HG03457 (cell line): ENCODE data around the gene SESN2.
A peak's percentile ranks its signal among the peaks of the same experiment; 100 is the strongest.

Experiments used
- ATAC-seq: cut with Tn5 transposase; IDR thresholded peaks from one replicate; pipeline ENCODE4 v1.9.1; 2021; ENCODE audit warnings: moderate number of reproducible peaks; ENCODE audit not compliant: unreplicated experiment

Gene SESN2

GRCh38 chr1:28259252-28259933 is at the start of gene SESN2:
SESN2 (plus strand) TSS chr1:28259518; CDS start chr1:28259848, 330 bp downstream.
- peak; percentile 86 for ATAC-seq

- no peak for ATAC-seq
Observed at GRCh38 chr1:28209700-28210099, 49.6 kb upstream of the SESN2 start.

DNA sequence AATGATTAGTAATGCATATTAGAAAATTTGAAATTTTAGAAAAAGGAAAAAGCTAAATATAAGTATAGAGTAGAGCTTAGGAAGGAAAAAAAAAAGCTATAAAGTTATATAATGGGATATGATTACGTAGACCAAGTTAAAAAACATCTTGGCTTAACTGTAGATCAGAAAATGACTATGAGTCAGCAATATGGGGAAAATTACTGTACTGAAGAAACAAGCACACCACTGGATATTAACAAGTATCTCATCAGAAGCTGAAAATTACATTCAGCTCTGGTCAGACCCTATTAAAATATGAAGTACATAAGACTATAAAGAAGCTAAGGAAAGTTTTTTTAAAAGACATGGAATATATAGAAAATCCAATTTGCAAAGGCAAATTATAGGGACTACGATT is 46.0 kb upstream of the SESN2 start:
- ATAC-seq: no peak

DNA sequence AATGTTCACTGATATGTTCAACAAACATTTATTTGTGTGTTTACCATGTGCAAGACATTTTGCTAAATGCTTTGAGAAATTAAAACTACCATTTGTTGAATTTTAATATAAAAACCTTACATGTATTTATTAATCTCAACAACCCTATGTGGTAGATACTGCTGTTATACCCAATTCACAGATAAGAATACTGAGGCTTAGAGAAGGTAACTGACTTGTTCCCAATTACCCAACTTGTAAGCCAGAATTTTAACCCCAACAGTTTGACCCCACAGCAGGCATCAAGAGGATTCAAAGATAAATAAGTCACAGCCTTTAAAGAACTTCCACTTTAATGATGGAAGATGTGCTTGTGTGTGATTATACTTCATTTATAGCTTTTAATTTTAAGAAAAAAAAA is 30.2 kb upstream of the SESN2 start:
- ATAC-seq: no peak

DNA sequence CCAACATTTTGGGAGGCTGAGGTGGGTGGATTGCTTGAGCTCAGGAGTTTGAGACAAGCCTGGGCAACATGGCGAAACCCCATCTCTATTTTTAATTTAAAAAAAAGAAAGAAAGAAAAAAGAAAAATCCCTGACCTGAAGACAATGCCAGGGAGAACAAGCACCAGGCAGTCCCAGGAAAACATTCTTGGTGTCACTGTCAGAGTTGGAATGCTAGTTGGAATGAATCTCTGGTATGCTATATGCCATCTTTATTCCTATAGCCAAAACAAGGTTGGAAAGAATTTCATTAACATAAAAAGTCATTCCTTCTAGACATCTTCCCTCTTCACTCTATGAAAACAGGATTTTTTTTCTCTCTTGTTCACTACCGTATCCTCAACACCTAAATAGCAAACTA is 29.3 kb upstream of the SESN2 start:
- ATAC-seq: no peak

DNA sequence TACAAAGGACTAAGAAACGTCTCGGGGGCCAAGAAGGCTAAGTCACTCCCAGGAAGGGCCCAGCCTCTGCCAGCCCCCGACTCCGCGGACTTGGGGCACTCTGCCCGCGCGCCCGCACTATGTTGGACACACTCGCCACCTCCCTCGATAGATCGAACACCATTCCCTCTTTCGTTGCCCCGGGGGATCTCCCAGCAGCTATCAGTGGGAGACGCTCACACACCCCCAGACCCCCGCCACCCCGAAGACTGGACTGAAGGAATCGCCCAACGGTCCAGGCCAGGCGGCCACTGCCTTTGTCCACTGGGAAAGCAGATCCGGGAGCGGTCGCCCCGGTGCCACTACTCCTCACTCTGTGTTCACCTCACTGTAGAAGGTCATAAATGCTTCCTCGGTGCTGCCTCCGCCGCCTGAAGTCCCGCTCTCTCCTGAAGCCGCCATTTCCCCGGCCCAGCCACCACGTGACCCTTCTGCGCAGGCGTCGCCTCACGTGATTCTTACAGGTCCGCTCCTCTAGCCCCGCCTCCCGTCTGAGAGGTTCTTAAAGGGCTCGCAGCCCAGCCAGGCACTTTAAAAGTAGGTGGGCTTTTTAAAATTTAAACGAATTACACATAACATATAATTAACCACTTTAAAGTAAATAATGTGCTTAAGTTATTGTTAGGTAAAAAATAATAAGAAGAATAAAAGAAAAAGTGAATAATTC is 26.6 kb upstream of the SESN2 start, which contains the start of gene DNAJC8:
DNAJC8 (minus strand) TSS at position 472 of the 706 bp plus-strand sequence; CDS start at position 441, 31 bp downstream.
- no peak for ATAC-seq

- no peak for ATAC-seq
Observed at GRCh38 chr1:28233264-28233606, 26.1 kb upstream of the SESN2 start.

GRCh38 chr1:28235755-28236655 is 23.3 kb upstream of the SESN2 start, which contains the start of gene ATP5IF1:
ATP5IF1 (plus strand) TSS chr1:28236124; CDS start chr1:28236184, 60 bp downstream.
- ATAC-seq: peak; percentile 70

- ATAC-seq: no peak
Observed at GRCh38 chr1:28236656-28237322, 22.5 kb upstream of the SESN2 start.

DNA sequence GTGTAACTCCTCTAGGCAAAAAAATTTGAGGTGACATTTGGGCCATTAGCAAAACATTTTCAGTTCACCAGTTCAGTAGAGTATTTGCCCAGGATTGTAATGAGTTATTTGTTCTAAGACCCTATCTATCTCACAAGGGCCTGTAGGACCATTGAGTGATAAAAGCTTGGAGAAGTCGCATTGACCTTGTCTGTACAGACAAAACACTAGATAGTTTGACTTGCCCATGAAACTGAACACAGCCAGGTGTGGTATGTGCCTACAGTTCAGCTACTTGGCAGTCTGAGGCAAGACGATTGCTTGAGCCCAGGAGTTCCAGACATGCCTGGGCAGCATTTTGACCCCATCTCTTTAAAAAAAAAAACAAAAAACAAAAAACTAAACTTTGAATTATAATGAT is 20.3 kb upstream of the SESN2 start:
- ATAC-seq: no peak

GRCh38 chr1:28240024-28240423 is 19.3 kb upstream of the SESN2 start:
- ATAC-seq: no peak

DNA sequence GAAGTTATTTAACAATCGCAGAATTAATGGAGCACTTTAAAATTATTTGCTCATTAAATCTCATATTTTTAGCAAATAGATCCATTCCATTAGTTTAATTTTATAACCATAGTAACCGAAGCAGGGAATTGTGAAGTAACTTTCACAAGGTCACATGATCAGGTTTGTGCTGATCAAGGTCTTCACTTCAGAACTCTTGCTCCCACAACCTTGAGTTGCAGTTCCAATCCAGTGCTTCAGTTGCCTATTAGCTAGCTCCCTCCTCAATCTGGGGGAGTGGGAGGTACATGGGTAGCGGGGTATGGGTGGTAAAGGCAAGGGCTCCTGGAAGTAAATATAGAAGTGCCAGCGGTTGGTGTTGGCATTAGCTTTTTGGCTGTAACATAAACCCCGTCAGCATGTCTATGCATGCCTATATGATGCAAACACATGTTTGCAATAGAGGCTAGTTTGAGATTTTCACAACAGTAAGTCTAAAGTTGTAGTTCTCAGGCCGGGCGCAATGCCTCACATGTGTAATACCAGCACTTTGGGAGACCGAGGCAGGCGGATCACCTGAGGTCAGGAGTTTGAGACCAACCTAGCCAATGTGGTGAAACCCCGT is 17.6 kb upstream of the SESN2 start:
- ATAC-seq: no peak

GRCh38 chr1:28243685-28244311 is 15.5 kb upstream of the SESN2 start:
- no peak for ATAC-seq

DNA sequence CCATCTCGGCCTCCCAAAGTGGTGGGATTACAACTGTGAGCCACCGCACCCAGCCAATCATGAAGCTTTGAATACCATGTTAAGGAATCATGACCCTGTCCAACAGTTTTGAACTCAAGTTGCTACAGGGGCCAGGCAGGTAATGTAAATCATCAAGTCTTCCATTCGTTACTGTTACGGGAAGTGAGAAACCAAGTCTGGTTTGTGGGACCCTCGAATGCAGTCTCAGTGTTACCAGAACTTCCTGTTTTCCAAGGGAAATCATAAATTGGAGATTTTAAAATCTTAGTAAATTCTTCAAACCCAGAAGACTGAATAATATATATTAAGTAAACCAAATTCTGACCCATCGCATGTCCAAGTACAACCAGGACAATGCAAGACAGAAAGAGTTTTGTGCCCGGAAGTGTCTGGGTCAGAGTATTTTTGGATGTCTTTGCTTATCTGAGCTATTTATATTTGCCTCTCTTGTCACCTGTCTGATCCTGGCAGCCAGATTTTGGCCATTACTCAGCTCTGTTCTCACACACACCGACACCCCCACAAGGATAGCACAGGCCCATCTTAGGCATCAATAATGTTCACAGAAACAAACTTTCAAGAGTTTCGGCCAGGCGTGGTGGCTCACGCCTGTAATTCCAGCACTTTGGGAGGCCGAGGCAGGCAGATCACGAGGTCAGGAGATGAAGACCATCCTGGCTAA is 14.6 kb upstream of the SESN2 start:
- no peak for ATAC-seq

GRCh38 chr1:28246427-28246832 is 12.9 kb upstream of the SESN2 start:
- no peak for ATAC-seq

DNA sequence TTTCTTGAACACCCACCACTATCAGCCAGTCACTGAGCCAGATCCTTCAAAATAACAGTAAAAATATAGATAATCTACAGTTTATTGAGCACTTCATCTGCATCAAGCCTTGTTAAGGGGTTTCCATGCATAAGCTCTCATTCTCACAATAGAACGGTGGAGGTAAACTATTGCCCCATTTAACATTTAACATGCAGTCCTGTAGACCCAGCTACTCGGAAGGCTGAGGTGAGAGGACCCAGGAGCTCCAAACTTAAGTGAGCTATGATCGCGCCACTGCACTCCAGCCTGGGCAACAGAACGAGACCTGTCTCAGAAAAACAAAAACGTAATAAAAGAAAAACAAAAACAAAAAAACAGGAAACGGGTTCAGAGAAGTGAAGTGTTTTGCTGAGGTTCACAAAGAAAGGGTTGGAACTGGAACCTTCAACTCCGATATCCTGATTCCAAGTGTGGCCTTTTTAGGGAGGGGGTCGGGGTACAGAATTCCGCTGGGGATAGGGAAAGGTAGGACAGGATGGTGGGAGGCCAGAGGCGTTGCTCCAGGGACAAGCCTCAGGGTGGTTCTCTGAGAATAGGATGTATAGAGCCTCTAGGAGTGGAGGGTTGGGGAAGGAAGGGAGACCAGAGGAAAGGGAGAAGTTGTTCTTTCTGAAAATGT is 11.6 kb upstream of the SESN2 start:
- no peak for ATAC-seq

- ATAC-seq: no peak
Observed at GRCh38 chr1:28248273-28249012, 10.9 kb upstream of the SESN2 start.
